Neural cell (in vitro differentiated cells): ENCODE data around the gene ANKRD44.

ENCODE experiments used
- EP300 ChIP-seq: fragments of 450-650 bp; conservative IDR thresholded peaks from 2 replicates; pipeline ENCODE4 v1.6.1; 2014; ENCODE audit warnings: antibody characterized with exemption, mild to moderate bottlenecking, moderate library complexity; ENCODE audit not compliant: poor library complexity, severe bottlenecking
- EZH2 ChIP-seq: fragments of 200-600, 300-800 bp; shearing (Covaris generic), sonication (generic); IDR thresholded peaks from 2 replicates; pipeline ENCODE4 v1.6.1; 2014; ENCODE audit warnings: antibody characterized with exemption, low read length, borderline replicate concordance, mild to moderate bottlenecking; ENCODE audit not compliant: insufficient read depth, poor library complexity, severe bottlenecking
- MXI1 ChIP-seq: fragments of 450-650 bp; conservative IDR thresholded peaks from 2 replicates; pipeline ENCODE4 v1.6.1; 2014; ENCODE audit warnings: antibody characterized with exemption, mild to moderate bottlenecking; ENCODE audit not compliant: poor library complexity, severe bottlenecking
- POLR2AphosphoS5 ChIP-seq: IDR thresholded peaks from 2 replicates; pipeline ENCODE4 v1.6.1; 2012
- RAD21 ChIP-seq: fragments of 450-650 bp; conservative IDR thresholded peaks from 2 replicates; pipeline ENCODE4 v1.6.1; 2014; ENCODE audit warnings: antibody characterized with exemption, mild to moderate bottlenecking, moderate library complexity
- SMC3 ChIP-seq: fragments of 450-650 bp; conservative IDR thresholded peaks from 2 replicates; pipeline ENCODE4 v1.6.1; 2014; ENCODE audit warnings: antibody characterized with exemption, mild to moderate bottlenecking, moderate library complexity; ENCODE audit not compliant: poor library complexity
- TAF1 ChIP-seq: IDR thresholded peaks from 2 replicates; pipeline ENCODE4 v1.6.1; 2012; ENCODE audit warnings: low read depth
- TF ChIP-seq, protein P1 (sequence below): fragments of 450-650 bp; IDR thresholded peaks from 2 replicates; pipeline ENCODE4 v1.5.1; 2014; ENCODE audit warnings: antibody characterized with exemption, mild to moderate bottlenecking, moderate library complexity; ENCODE audit not compliant: poor library complexity, severe bottlenecking

DNA sequence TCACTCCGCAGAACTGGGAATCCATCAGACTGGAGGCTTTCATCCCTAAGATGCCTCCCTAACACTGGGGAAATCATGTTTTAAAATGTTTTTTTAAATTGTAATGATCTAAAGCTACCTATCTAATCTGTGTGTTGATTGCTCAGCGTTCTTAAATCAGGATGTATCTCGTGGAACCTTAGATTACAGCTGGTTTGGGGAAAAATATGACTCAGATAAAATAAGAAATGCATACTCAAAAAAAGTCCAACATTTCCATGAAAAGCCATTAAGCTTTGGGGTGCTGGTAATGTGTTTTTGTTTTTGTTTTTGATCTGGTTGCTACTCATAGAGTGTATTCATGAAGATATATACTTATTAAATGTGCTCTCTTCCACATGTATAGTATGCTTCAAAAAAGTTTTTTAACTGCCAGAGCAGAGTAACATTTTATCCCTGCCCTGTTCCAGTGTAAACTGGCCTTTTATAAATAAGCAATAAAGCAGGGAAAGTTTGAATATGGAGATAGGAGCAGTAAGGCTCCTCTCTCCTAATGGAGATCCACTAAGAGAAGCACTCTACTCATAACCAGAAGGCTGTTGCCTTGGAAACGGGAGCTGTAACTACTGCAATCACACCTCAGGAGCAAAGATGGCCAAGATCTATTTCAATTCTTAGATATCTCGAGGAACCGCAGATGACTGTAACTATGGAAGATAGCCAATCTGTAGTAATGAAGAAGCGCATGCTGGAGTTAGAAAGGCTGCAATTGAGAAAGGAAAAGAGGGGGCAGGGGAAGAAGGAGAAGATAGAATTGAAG is 41.6 kb downstream of the ANKRD44 start:
- TF ChIP-seq EZH2 = no peak
- TF ChIP-seq POLR2AphosphoS5 = peak; percentile 86
- TF ChIP-seq, protein P1, sequence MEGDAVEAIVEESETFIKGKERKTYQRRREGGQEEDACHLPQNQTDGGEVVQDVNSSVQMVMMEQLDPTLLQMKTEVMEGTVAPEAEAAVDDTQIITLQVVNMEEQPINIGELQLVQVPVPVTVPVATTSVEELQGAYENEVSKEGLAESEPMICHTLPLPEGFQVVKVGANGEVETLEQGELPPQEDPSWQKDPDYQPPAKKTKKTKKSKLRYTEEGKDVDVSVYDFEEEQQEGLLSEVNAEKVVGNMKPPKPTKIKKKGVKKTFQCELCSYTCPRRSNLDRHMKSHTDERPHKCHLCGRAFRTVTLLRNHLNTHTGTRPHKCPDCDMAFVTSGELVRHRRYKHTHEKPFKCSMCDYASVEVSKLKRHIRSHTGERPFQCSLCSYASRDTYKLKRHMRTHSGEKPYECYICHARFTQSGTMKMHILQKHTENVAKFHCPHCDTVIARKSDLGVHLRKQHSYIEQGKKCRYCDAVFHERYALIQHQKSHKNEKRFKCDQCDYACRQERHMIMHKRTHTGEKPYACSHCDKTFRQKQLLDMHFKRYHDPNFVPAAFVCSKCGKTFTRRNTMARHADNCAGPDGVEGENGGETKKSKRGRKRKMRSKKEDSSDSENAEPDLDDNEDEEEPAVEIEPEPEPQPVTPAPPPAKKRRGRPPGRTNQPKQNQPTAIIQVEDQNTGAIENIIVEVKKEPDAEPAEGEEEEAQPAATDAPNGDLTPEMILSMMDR = no peak
- TF ChIP-seq SMC3 = no peak
- TF ChIP-seq EP300 = no peak
- no peak for TF ChIP-seq TAF1
- no peak for TF ChIP-seq MXI1
- no peak for TF ChIP-seq RAD21
